GM12865 (cell line): Measurements from ENCODE around the gene FRMPD4.

Experiments used
- DNase-seq: peaks from one replicate; pipeline ENCODE4 v3.0.0; 2010; ENCODE audit warnings: low read depth
- H3K4me3 ChIP-seq: 2 replicates; pipeline ENCODE4 v1.5.1; 2011; ENCODE audit warnings: mild to moderate bottlenecking, low read depth, low read length, control low read depth
- TF ChIP-seq, protein P1 (sequence below): IDR thresholded peaks from 2 replicates; pipeline ENCODE4 v1.5.1; 2011; ENCODE audit warnings: low read length, control low read depth, low read depth, inconsistent platforms; ENCODE audit not compliant: insufficient read depth; ENCODE audit errors: missing control alignments

The FRMPD4 gene

DNA sequence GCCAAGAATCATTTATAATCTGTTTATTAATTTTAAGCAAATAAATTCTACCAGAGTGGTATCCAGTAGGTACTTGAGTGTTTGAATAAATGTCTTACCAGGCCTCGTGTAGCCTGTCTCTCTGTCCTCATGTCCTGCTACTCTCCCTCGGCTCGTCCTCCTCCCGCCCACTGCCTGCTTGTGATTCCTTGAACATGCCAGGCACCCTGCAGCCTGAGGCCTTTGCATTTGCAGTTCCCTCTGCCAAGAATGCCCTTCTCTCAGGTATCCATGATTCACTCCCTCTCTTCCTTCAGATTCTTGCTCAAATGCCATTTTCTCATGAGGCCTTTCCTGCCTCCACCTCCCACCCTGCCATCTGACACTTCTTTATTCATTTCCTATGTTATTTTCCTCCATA, 443.3 kb downstream of the FRMPD4 start:
- H3K4me3 ChIP-seq = no peak overlapping the region

DNA sequence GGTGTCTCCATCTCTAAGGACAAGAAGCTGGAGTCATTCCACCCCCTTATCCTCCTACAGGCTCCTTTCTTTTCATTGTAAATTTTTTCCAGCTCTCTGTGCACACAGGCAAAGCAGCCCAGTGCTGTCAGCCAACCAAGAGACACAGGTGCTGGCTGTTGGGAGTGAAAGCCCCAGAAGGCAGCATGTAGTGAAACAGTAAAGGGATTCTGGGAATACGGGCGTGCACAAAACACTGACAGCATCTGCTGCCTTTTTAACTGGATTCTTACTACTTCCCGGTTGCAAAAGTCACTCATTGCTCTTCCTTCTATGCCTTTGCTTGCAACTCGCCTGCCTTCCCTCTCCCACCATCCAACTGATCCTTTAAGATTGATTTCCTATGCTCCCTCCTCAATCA, 444.4 kb downstream of the FRMPD4 start:
- TF ChIP-seq, protein P1, sequence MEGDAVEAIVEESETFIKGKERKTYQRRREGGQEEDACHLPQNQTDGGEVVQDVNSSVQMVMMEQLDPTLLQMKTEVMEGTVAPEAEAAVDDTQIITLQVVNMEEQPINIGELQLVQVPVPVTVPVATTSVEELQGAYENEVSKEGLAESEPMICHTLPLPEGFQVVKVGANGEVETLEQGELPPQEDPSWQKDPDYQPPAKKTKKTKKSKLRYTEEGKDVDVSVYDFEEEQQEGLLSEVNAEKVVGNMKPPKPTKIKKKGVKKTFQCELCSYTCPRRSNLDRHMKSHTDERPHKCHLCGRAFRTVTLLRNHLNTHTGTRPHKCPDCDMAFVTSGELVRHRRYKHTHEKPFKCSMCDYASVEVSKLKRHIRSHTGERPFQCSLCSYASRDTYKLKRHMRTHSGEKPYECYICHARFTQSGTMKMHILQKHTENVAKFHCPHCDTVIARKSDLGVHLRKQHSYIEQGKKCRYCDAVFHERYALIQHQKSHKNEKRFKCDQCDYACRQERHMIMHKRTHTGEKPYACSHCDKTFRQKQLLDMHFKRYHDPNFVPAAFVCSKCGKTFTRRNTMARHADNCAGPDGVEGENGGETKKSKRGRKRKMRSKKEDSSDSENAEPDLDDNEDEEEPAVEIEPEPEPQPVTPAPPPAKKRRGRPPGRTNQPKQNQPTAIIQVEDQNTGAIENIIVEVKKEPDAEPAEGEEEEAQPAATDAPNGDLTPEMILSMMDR = no peak
- DNase-seq = no peak

More for the DNA sequence above, 443.3 kb downstream of the FRMPD4 start:
- DNase-seq = no peak
- TF ChIP-seq, protein P1 = no peak

DNA sequence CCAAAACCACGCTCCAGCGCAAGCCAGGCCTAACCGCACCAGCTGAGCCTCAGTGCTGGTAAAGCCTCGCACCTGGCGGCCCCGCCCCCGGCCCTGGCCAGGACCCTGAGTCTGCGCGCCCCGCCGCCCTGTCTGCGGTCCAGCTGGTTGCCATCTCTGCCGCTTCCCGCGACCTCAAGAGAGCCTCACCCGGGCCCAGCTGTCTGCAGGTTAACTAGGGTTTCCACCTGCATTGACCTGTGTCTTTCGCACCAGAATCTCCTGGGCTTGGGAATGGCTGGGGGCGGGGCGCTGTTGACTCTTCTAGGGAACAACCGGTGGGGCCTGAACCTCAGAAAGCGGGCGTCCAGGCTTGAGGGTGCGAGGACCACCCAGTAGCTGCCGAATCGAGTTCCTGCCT, 445.3 kb downstream of the FRMPD4 start:
- TF ChIP-seq, protein P1 = no peak
- DNase-seq = no peak
- H3K4me3 ChIP-seq = no peak overlapping the region

More for the DNA sequence above, 444.4 kb downstream of the FRMPD4 start:
- no peak overlapping the region for H3K4me3 ChIP-seq

DNA sequence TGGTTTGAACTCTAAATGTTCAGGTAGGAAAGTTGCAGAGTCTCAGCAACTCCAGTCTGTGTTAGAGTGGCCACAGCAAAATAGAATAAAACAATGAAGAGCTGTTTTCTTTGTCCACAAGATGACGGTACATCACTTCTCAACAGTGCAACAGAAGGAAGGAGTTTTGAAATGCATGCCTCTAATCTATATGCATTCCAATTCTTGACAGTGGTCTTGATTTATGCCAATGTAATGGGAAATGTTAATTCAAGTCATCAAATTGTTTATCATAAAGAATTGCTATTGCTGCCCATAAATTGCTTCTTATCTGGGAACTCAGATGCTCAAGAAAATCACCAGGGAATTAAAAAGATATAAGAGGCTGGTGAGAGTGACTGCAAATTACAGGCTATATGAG, 457.4 kb downstream of the FRMPD4 start:
- no peak overlapping the region for H3K4me3 ChIP-seq
- no peak for DNase-seq
- TF ChIP-seq, protein P1 = no peak

DNA sequence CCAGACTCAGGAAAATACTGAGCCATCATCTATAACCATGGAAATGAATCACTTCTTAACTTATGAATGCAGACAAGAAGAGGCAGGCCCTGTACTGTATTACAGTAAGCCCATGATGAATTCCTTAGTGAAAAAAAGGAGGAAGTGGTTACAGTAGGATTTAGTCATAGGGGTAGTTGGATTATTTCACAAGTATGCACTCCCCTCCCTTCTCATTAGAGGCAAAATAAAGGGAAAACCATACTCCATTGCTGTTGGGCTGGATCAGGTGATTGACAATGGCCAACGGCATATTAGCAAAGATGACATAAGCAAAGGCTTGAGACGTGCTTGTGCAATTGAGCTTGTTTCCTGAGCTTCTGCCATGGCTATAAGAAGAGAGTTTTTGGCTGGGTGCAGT, 471.8 kb downstream of the FRMPD4 start:
- TF ChIP-seq, protein P1 = no peak
- H3K4me3 ChIP-seq = no peak overlapping the region
- no peak for DNase-seq

DNA sequence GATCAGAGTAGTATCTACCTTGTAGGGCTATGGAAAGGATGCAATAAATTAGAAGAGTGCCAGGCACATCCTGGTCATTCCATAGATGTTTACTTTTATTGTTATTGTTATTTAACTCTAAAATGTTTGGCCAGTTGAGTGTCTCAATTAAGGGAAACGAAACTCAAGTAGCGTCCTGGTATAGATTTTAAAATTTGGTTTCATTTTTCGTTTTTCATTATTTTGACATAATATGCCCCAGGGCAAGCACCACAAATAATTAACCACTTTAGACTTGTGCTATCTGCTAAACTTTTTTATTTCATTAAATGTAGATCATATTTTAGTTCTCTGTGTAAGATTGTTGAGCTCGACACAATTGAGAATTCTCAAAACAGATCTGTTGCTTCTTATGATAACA, 473.2 kb downstream of the FRMPD4 start:
- peak; percentile 3 for DNase-seq
- TF ChIP-seq, protein P1 = no peak

DNA sequence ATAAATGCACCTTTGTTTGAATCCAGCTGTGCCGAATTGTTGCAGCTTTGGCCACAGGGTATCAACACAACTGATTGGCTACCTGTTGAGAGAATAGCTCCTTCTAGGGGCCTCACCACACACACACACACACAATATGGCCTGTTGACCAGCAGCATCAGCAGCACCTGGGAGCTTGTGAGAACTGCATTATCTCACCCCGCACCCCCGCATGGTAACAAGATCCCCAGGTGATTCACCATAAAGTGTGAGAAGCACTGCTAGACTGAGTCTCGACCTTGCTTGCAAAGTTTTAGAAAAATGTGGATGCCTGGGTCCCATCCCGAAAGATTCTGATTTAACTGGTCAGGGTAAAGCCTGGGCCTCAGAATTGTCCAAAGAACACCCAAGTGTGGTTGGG, 476.0 kb downstream of the FRMPD4 start:
- TF ChIP-seq, protein P1 = no peak
- no peak for DNase-seq
- no peak overlapping the region for H3K4me3 ChIP-seq

More for the DNA sequence above, 473.2 kb downstream of the FRMPD4 start:
- no peak overlapping the region for H3K4me3 ChIP-seq
